Cardiac muscle cell (in vitro differentiated cells and primary cell): Measurements from ENCODE around the gene CAMSAP3. TPM values are rescaled to one million over a fixed set of nuclear protein-coding genes. Genes with fewer than 3 reads are reported as not detected.

Experiments used
- DNase-seq, 2 donors: peaks; one replicate each; pipeline versions ENCODE4 v3.0.0 to v3.0.0-alpha.2; 2010 to 2017; ENCODE audit warnings: low read depth in 1 of 2, low spot score in 1 of 2
- H3K27ac ChIP-seq: fragments of 200-600 bp; sonication (generic); 2 replicates; pipeline ENCODE4 v1.5.1; 2016
- H3K27me3 ChIP-seq: fragments of 200-600 bp; sonication (generic); 2 replicates; pipeline ENCODE4 v1.6.0; 2016; ENCODE audit warnings: control low read depth
- H3K36me3 ChIP-seq: fragments of 200-600 bp; sonication (generic); 2 replicates; pipeline ENCODE4 v1.5.1; 2016; ENCODE audit warnings: control low read depth
- H3K4me1 ChIP-seq: fragments of 200-600 bp; sonication (generic); 2 replicates; pipeline ENCODE4 v1.8.1; 2017; ENCODE audit warnings: low read depth, mild to moderate bottlenecking, mixed run types
- H3K4me3 ChIP-seq: fragments of 200-600 bp; sonication (generic); 2 replicates; pipeline ENCODE4 v1.5.1; 2016; ENCODE audit warnings: mild to moderate bottlenecking
- H3K9me3 ChIP-seq: fragments of 200-600 bp; sonication (generic); 2 replicates; pipeline ENCODE4 v1.5.1; 2017; ENCODE audit warnings: low read depth, mild to moderate bottlenecking, control low read depth
- polyA plus RNA-seq: library from polyadenylated mRNA; unstranded; fragments of >200 nt; fragmentation: Nextera tagmentation; extraction: Ambion mirVana; gene quantifications from 2 replicates; pipeline ENCODE4 v1.2.1, GENCODE V29; 2016
- total RNA-seq: library from RNA; depleted of rRNA; stranded (reverse); fragments of >200 nt; gene quantifications from 2 replicates; pipeline ENCODE4 v1.2.3, GENCODE V29; 2016
- TF ChIP-seq, protein P1 (sequence below): IDR thresholded peaks from 2 replicates; pipeline ENCODE4 v1.5.1; 2012; ENCODE audit warnings: low read depth, mild to moderate bottlenecking, low read length

CAMSAP3 gene
- total and polyA plus RNA-seq, 2 experiments from 2014 or later = 10.8 to 13.5 TPM

DNA sequence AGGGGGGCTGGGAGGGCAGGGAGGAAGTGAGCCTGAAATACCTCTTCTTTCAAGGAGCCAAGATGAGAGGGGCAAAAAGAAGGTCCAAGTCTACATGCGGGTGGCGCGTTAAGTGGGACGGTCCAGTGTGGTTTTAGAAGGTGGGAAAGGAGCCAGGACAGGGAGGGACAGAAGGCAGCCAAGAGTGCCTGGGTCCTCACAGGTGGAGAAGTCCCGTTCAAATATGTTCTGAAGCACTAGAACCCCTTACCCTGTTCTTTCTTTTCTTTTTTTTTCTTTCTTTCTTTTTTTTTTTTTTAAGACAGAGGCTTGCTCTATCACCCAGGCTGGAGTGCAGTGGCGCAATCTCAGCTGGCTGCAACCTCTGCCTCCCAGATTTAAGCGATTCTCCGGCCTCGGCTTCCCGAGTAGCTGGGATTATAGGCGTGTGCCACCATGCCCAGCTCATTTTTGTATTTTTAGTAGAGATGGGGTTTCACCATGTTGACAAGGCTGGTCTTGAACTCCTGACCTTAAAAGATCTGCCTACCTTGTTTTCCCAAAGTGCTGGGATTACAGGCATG, 7.4 kb downstream of the CAMSAP3 start:
- Histone ChIP-seq H3K9me3 (no peaks in the 10 kb centered on the region), H3K36me3 (no peaks in the 10 kb centered on the region), H3K27me3 (peaks cover under 1% of the 10 kb centered on the region), H3K4me3 (no peak overlapping the region), H3K4me1 (no peaks in the 10 kb centered on the region), H3K27ac (no peak overlapping the region)
- peak in 1 of 2 donors; percentile 55 for DNase-seq
- TF ChIP-seq, protein P1, sequence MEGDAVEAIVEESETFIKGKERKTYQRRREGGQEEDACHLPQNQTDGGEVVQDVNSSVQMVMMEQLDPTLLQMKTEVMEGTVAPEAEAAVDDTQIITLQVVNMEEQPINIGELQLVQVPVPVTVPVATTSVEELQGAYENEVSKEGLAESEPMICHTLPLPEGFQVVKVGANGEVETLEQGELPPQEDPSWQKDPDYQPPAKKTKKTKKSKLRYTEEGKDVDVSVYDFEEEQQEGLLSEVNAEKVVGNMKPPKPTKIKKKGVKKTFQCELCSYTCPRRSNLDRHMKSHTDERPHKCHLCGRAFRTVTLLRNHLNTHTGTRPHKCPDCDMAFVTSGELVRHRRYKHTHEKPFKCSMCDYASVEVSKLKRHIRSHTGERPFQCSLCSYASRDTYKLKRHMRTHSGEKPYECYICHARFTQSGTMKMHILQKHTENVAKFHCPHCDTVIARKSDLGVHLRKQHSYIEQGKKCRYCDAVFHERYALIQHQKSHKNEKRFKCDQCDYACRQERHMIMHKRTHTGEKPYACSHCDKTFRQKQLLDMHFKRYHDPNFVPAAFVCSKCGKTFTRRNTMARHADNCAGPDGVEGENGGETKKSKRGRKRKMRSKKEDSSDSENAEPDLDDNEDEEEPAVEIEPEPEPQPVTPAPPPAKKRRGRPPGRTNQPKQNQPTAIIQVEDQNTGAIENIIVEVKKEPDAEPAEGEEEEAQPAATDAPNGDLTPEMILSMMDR = no peak

- H3K27ac ChIP-seq = no peak overlapping the region
- no peaks in the 10 kb centered on the region for H3K9me3 ChIP-seq
- no peaks in the 10 kb centered on the region for H3K4me1 ChIP-seq
- DNase-seq = peak in 1 of 2 donors; percentile 43
- no peaks in the 10 kb centered on the region for H3K27me3 ChIP-seq
- TF ChIP-seq, protein P1 = no peak
- no peak overlapping the region for H3K4me3 ChIP-seq
- no peaks in the 10 kb centered on the region for H3K36me3 ChIP-seq
Observed at GRCh38 chr19:7603919-7604318, 8.3 kb downstream of the CAMSAP3 start.

DNA sequence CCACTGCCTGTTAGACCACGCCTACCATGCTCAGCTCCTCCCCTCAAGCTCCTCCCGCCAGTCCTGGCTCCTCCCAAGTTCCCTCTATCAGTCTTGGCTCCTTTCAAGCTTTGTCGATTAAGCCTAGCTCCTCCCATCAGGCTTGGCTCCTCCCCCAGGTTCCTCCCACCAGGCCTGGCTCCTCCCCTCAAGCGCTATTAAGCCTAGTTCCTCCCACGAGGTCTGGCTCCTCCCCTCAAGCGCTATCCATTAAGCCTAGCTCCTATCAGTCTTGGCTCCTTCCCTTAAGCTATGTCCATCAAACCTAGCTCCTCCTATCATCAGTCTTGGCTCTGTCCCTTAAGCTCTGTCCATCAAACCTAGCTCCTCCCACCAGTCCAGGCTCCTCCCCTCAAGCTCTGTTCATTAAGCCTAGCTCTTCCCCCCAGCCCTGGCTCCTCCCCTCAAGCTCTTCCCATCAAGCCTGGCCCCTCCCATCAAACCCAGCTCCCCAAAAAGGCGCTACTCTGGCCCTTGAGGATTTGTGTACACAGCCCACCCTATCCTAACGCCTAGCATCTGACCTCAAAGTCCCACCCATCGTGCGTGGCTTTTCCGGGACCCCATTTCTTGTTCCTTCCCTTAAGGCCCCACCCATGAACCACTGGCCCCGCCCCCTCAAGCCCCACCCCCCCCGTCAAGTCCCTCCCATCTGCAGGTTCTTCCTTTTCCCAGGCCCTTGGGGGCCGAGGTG, 10.0 kb downstream of the CAMSAP3 start:
- DNase-seq = peak in 1 of 2 donors; percentile 38
- Histone ChIP-seq H3K27me3 (no peaks in the 10 kb centered on the region), H3K9me3 (no peaks in the 10 kb centered on the region), H3K4me1 (no peaks in the 10 kb centered on the region), H3K36me3 (no peaks in the 10 kb centered on the region), H3K27ac (no peak overlapping the region), H3K4me3 (no peak overlapping the region)
- TF ChIP-seq, protein P1 = no peak

DNA sequence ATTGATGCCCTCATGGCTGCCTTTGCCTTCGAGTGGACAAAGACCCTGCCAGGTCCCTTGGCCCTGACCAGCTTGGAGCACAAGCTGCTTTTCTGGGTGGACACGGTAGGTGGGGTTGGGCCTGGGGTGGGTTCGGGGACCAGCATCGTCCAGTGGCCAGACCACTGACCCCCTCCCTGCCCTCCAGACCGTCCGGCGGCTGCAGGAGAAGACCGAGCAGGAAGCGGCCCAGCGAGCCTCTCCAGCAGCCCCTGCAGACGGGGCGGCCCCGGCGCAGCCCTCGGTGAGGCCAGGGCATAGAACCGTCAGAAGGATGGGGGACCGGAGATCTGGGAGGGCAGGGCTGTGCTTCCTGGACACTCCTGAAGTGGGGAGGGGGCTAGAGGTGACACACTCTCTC, 10.6 kb downstream of the CAMSAP3 start:
- TF ChIP-seq, protein P1 = no peak
- Histone ChIP-seq H3K27me3 (no peaks in the 10 kb centered on the region), H3K27ac (no peak overlapping the region)

DNA sequence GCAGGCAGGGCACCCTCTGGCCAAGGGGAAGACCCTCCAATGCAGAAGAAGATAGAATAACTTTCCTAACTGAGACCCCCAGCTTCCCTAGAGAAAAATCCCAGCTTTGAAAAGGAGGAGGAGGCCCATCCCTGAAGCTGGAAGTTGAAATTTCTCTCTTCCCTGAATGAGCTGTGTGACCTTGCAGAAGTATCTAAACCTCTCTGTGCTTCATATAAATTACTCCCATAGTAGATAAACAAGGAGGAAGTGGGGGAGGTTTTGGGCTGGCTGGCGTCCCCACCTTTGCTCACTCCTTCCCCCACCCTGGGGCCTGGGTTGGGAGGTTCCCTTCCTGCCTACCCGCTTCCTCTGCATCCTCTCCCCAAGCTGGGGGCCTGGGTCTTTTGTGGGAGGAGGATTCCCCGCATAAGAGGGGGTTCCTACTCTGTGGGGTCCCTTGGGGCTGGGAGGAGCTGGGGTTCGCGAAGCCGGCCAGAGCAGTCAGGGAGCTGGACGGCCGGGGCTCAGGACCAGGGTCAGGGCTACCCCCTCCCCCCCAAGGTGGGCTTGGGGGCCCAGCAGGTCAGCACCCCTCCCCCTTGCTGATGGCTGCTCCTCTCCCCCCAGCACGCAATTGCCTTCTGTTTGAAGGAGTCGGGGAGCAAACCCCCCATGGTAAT, 11.7 kb downstream of the CAMSAP3 start:
- TF ChIP-seq, protein P1 = no peak
- no peaks in the 10 kb centered on the region for H3K36me3 ChIP-seq
- no peaks in the 10 kb centered on the region for H3K4me1 ChIP-seq
- no peaks in the 10 kb centered on the region for H3K9me3 ChIP-seq
- no peak for DNase-seq
- no peaks in the 10 kb centered on the region for H3K27me3 ChIP-seq
- no peak overlapping the region for H3K4me3 ChIP-seq
- H3K27ac ChIP-seq = no peak overlapping the region

More for the DNA sequence above, 10.6 kb downstream of the CAMSAP3 start:
- DNase-seq = no peak
- Histone ChIP-seq H3K4me3 (no peak overlapping the region), H3K36me3 (no peaks in the 10 kb centered on the region), H3K4me1 (no peaks in the 10 kb centered on the region), H3K9me3 (no peaks in the 10 kb centered on the region)
